Keratinocyte (primary cell): ENCODE data around the gene TMEM201. TPM values are rescaled to one million over a fixed set of nuclear protein-coding genes. Genes with fewer than 3 reads are reported as not detected.

Experiments used
- DNase-seq: peaks from one replicate; pipeline ENCODE4 v3.0.0-alpha.2; 2011; ENCODE audit warnings: low read depth, missing footprints, low spot score
- FAIRE-seq: peaks from 2 replicates; lab custom pipeline; 2011; peaks lifted over from hg19 to GRCh38; lab: Jason Lieb, UNC
- H2AFZ ChIP-seq: 2 replicates; pipeline ENCODE4 v1.6.0; 2012; ENCODE audit warnings: low read length, control low read depth, inconsistent platforms; ENCODE audit not compliant: control insufficient read depth
- H3K27ac ChIP-seq: 2 replicates; pipeline ENCODE4 v1.5.1; 2011; ENCODE audit warnings: low read length; ENCODE audit not compliant: control insufficient read depth, insufficient read depth
- H3K27me3 ChIP-seq: 3 replicates; pipeline ENCODE4 v1.6.0; 2011; ENCODE audit warnings: low read length; ENCODE audit not compliant: control insufficient read depth, insufficient read depth; ENCODE audit errors: extremely low read depth
- H3K36me3 ChIP-seq, 2 experiments: 2 replicates in 1 of 2; 3 replicates in 1 of 2; pipeline ENCODE4 v1.5.1; 2011; ENCODE audit warnings: low read length in 2 of 2, mild to moderate bottlenecking in 1 of 2; ENCODE audit not compliant: control insufficient read depth in 2 of 2, insufficient read depth in 2 of 2; ENCODE audit errors: extremely low read depth in 1 of 2
- H3K4me1 ChIP-seq: 3 replicates; pipeline ENCODE4 v1.5.1; 2011; ENCODE audit warnings: low read length; ENCODE audit not compliant: control insufficient read depth, insufficient read depth; ENCODE audit errors: extremely low read depth
- H3K4me2 ChIP-seq: 3 replicates; pipeline ENCODE4 v1.6.0; 2011; ENCODE audit warnings: low read depth, low read length; ENCODE audit not compliant: control insufficient read depth, insufficient read depth; ENCODE audit errors: extremely low read depth
- H3K4me3 ChIP-seq, 3 experiments: fragments of 200-600 bp in 1 of 3; sonication (generic) in 1 of 3; 2 replicates in 2 of 3; 3 replicates in 1 of 3; pipeline ENCODE4 v1.5.1; 2011 to 2016; ENCODE audit warnings: low read length in 3 of 3, mild to moderate bottlenecking in 3 of 3, control low read depth in 2 of 3, inconsistent platforms in 1 of 3, low read depth in 1 of 3, mixed read lengths in 1 of 3, mixed run types in 1 of 3, moderate library complexity in 1 of 3; ENCODE audit not compliant: control insufficient read depth in 2 of 3, insufficient read depth in 2 of 3; ENCODE audit errors: extremely low read depth in 1 of 3
- H3K79me2 ChIP-seq: 2 replicates; pipeline ENCODE4 v1.6.0; 2012; ENCODE audit warnings: low read length; ENCODE audit not compliant: control insufficient read depth, insufficient read depth
- H3K9ac ChIP-seq: 3 replicates; pipeline ENCODE4 v1.6.0; 2011; ENCODE audit warnings: low read length; ENCODE audit not compliant: control insufficient read depth, insufficient read depth; ENCODE audit errors: extremely low read depth
- H3K9me1 ChIP-seq: 3 replicates; pipeline ENCODE4 v1.6.0; 2011; ENCODE audit warnings: low read length; ENCODE audit not compliant: control insufficient read depth, insufficient read depth; ENCODE audit errors: extremely low read depth
- H3K9me3 ChIP-seq: 2 replicates; pipeline ENCODE4 v1.5.1; 2012; ENCODE audit warnings: low read depth, low read length; ENCODE audit not compliant: control insufficient read depth
- H4K20me1 ChIP-seq: 3 replicates; pipeline ENCODE4 v1.6.0; 2011; ENCODE audit warnings: low read length; ENCODE audit not compliant: control insufficient read depth, insufficient read depth; ENCODE audit errors: extremely low read depth
- EZH2 ChIP-seq: IDR thresholded peaks from one replicate; pipeline ENCODE4 v1.6.1; 2012; ENCODE audit warnings: inconsistent platforms, mild to moderate bottlenecking, low read length, moderate library complexity
- dilution Hi-C: fragments of 300-500 bp; cut with MboI; formaldehyde crosslinking; loops from one replicate; pipeline ENCODE4 v1.7.0; 2020; ENCODE audit warnings: low sequenced_read_pairs; ENCODE audit not compliant: extremely low pct_ligation_motif_present
- polyA plus RNA-seq, 5 experiments: library from polyadenylated mRNA; depleted of rRNA in 3 of 5; stranded (reverse) in 3 of 5; stranded (forward) in 1 of 5; unstranded in 1 of 5; fragments of >200 nt; gene quantifications; 1 replicate in 1 of 5; 2 replicates in 3 of 5; 3 replicates in 1 of 5; pipeline versions ENCODE4 v1.2.1 to v1.2.3, GENCODE V29; 2011 to 2012; ENCODE audit warnings: missing spikeins in 2 of 5, low read depth in 1 of 5, low replicate concordance in 1 of 5
- TF ChIP-seq, protein P1 (sequence below), 3 experiments: IDR thresholded peaks in 1 of 3; conservative IDR thresholded peaks in 1 of 3; optimal IDR thresholded peaks in 1 of 3; 2 replicates in 2 of 3; 3 replicates in 1 of 3; pipeline versions ENCODE3 to v1.5.1; 2011; ENCODE audit warnings: low read length in 3 of 3, mild to moderate bottlenecking in 3 of 3, moderate library complexity in 2 of 3, control low read depth in 1 of 3, inconsistent platforms in 1 of 3; ENCODE audit not compliant: insufficient read depth in 2 of 3; ENCODE audit errors: extremely low read depth in 1 of 3

The TMEM201 gene
- polyA plus RNA-seq, 1 donor (not counting 4 experiments of a cell fraction or from before 2014, with no cell fraction given): 1.5 TPM

DNA sequence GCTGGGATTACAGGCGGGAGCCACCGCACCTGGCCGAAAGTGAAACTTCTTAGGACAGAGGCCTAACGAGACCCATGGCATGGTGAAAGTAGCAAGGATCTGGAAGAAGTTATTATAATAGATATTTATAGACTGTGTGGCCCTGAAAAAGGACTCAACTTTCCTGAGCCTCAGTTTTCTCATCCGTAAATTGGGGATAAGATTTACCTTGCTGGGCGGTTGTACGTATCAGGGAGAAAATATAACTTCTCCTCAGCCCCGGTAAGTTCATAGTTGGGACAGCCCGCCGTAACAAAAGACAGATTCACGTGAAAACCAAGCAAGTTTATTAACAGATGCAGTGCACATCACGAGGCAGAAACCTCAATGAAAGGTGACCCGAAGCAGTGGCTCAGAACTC, 57.3 kb downstream of the TMEM201 start:
- dilution Hi-C loops: no loop called here
- H2AFZ ChIP-seq: no peak overlapping the region
- no peaks in the 10 kb centered on the region for H3K9me1 ChIP-seq
- DNase-seq: no peak
- H3K9ac ChIP-seq: no peak overlapping the region
- no peak overlapping the region for H3K27ac ChIP-seq
- H3K27me3 ChIP-seq: peaks cover 8% of the 10 kb centered on the region
- no peak for FAIRE-seq
- peaks cover 8% of the 10 kb centered on the region for H3K4me1 ChIP-seq
- TF ChIP-seq EZH2: no peak
- TF ChIP-seq, protein P1, sequence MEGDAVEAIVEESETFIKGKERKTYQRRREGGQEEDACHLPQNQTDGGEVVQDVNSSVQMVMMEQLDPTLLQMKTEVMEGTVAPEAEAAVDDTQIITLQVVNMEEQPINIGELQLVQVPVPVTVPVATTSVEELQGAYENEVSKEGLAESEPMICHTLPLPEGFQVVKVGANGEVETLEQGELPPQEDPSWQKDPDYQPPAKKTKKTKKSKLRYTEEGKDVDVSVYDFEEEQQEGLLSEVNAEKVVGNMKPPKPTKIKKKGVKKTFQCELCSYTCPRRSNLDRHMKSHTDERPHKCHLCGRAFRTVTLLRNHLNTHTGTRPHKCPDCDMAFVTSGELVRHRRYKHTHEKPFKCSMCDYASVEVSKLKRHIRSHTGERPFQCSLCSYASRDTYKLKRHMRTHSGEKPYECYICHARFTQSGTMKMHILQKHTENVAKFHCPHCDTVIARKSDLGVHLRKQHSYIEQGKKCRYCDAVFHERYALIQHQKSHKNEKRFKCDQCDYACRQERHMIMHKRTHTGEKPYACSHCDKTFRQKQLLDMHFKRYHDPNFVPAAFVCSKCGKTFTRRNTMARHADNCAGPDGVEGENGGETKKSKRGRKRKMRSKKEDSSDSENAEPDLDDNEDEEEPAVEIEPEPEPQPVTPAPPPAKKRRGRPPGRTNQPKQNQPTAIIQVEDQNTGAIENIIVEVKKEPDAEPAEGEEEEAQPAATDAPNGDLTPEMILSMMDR (optimal IDR thresholded peaks at IDR 0.05 in 1 of 3, IDR thresholded peaks at IDR 0.05 in 1 of 3, conservative IDR thresholded peaks at IDR 0.05 in 1 of 3; ENCODE audit: extremely low read depth in 1 of 3, insufficient read depth in 2 of 3, low read length in 3 of 3): no peak
- no peak overlapping the region for H3K4me2 ChIP-seq
- no peaks in the 10 kb centered on the region for H3K79me2 ChIP-seq
- H3K9me3 ChIP-seq: no peaks in the 10 kb centered on the region
- H4K20me1 ChIP-seq: no peaks in the 10 kb centered on the region
- H3K4me3 ChIP-seq: no peak overlapping the region
- no peaks in the 10 kb centered on the region for H3K36me3 ChIP-seq

DNA sequence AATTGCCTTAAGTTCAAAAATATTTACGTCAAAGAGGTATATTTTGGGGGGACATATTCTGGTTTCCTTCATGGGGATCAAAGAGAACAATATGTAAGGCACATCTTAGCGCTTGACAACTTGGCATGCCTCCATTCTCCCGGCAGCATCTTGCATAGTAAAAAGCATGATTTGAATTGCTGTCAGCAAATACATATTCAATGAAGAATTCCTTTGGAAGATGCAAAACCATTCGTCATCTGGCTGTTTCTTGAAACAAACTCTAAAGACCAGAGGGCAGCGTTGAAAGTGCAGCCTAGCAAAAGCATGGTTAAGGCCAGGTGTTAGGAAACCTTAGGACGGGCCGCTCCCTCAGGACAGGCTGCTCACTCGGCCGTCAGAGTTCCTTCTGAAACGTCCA, 59.5 kb downstream of the TMEM201 start:
- H3K36me3 ChIP-seq: no peaks in the 10 kb centered on the region
- H3K4me3 ChIP-seq: no peak overlapping the region
- no peaks in the 10 kb centered on the region for H3K9me1 ChIP-seq
- H3K4me2 ChIP-seq: no peak overlapping the region
- H3K27me3 ChIP-seq: peaks cover 19% of the 10 kb centered on the region
- H3K79me2 ChIP-seq: no peaks in the 10 kb centered on the region
- H3K9ac ChIP-seq: no peak overlapping the region
- H2AFZ ChIP-seq: no peak overlapping the region
- peaks cover 12% of the 10 kb centered on the region for H3K4me1 ChIP-seq
- H3K9me3 ChIP-seq: no peaks in the 10 kb centered on the region
- FAIRE-seq: no peak
- DNase-seq: no peak
- no peak overlapping the region for H3K27ac ChIP-seq
- H4K20me1 ChIP-seq: no peaks in the 10 kb centered on the region
- TF ChIP-seq EZH2: no peak
- TF ChIP-seq, protein P1 (optimal IDR thresholded peaks at IDR 0.05 in 1 of 3, IDR thresholded peaks at IDR 0.05 in 1 of 3, conservative IDR thresholded peaks at IDR 0.05 in 1 of 3; ENCODE audit: extremely low read depth in 1 of 3, insufficient read depth in 2 of 3, low read length in 3 of 3): no peak
- dilution Hi-C loops: no loop called here
